NCI-H146 (cell line): ENCODE data around the gene BTBD9.

Experiments used
- DNase-seq: peaks from one replicate; lab custom pipeline; 2025; lab: John Stamatoyannopoulos, UW

The BTBD9 gene

GRCh38 chr6:38194589-38194988 lies 445.1 kb downstream of the BTBD9 start:
- DNase-seq = no peak

- DNase-seq = no peak
These were observed 445.5 kb downstream of the BTBD9 start for GRCh38 chr6:38194282-38194572.

- peak; percentile 99 for DNase-seq
These were observed 446.0 kb downstream of the BTBD9 start for GRCh38 chr6:38193481-38194281.

DNA sequence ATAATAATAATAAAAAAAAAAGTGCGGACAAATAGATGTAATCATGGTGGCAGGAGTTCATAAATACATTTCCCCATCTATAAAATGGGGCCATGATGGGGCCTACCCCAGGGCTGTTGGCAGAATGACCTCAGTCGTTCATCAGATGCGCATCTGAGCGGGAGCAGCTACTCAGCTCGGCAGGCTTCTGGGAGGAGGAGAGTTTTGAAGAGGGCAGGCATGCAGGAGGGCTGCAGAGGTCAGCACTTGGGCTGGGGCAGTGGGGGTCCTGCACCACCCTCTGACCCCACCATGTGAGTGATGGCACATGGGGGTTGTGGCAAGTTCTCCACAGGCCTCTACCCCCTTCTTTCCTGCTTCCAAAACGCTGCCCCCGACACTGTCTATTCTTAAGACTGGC lies 446.7 kb downstream of the BTBD9 start:
- peak; percentile 33 for DNase-seq

GRCh38 chr6:38192487-38192886 lies 447.2 kb downstream of the BTBD9 start:
- peak; percentile 76 for DNase-seq

DNA sequence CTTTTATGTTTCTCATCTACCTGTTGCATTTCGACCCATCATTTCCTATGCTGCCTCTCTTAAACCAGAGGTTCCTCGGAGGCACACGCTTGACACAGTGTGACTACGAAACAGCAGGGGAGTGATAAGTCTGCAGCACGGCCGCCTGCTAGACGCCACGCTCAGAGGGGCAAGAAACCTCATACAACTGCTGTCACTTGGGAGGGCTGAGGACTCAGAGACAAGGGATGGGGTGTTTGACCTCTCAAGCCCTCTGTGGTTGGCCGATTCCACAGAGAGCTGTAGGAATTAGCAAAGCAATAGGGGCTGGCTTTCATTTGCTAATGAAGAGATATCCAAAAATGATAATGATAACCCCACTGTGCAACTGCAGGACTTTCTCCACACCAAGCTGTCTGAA lies 447.7 kb downstream of the BTBD9 start:
- peak; percentile 72 for DNase-seq

- DNase-seq = no peak
These were observed 448.3 kb downstream of the BTBD9 start for GRCh38 chr6:38191418-38191817.

- DNase-seq = no peak
These were observed 450.9 kb downstream of the BTBD9 start for GRCh38 chr6:38188677-38189335.

GRCh38 chr6:38187811-38188590 lies 451.7 kb downstream of the BTBD9 start:
- DNase-seq = no peak

- no peak for DNase-seq
These were observed 452.4 kb downstream of the BTBD9 start for GRCh38 chr6:38187325-38187724.

DNA sequence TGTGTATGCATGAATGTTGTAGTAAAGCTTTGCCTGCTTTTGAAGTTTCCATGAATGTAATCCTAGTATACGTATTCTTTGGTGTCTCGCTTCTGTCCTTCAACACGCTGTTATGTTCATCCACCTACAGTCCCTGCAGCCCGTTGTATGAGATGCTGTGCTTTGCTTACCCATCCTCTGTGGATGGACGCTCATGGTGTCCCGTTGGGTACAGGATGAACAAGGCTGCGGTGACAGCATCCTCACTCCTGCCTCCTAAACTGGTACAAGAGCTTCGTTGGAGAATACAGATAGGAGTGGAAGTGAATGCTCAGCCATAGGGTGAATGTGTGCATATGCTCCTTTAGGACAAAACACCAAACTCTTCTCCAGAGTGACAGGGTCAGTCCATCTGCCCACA lies 454.0 kb downstream of the BTBD9 start:
- DNase-seq = no peak

DNA sequence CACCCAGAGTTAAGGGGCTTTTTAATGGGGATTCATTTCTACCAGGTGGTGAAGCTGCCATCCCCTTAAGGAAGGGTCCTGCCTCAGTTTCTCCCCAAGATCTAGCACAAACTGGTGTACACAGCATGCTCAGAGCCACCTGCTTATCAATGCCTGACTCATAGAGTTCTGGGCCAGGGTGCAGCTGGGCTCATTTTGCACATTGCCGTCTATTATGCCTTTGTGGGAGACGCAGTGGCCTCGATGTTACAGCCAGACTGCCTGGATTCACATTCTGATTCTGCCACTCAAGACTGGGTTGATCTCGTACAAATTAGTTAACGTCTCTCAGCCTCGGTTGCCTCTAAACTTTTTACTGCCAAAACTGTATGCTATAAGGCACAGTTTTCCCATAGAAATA lies 454.5 kb downstream of the BTBD9 start:
- DNase-seq = no peak

DNA sequence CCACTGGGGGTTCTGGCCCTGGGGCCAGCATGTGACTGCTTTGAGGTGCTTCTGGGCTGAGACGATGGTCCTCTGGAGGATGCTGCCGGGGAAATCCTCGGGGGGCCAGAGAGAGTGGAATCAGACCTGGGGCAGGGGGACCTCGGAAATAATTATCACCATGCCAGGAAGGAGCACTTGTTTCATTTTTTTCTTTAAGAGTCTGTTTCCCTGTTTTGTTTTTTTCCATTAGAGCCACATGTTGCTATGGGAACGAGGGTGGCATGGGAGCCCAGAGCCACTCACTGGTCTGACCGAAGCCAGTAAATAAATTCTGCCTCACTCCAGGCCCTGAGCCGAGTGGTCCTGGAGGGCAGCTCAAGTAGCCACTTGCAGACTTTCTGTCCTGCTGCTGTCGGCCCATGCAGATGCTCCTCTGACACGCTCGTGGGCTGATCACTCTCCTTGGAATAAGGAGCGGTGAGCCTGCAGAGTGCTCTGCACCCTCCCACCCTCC lies 455.1 kb downstream of the BTBD9 start:
- no peak for DNase-seq

DNA sequence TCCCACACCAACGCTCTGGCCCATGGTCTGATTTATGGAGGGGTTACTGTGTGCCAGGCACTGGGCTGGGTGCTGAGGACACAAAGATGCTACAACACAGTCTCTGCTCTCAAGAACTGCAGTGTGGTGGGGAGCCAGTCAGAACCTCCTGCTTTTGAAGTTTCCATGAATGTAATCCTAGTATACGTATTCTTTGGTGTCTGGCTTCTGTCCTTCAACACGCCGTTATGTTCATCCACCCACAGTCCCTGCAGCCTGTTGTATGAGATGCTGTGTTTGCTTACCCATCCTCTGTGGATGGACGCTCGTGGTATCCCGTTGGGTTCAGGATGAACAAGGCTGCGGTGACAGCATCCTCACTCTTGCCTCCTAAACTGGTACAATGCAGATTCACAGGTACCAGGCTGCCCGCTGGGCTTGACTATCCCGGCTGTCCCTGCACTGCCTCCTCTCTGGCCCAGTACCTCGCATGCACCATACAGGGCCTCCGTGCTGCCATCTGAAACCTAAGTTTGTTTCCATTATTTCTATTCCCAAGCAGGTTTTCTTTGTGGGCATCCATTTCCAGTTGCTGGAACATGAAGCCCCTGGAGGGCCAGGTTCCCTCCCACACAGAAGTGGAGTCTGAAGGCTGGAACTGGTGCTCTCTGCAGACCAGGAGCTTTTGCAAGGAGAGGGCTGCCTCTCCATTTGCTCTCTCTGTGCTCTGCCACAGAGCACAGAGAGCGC lies 455.7 kb downstream of the BTBD9 start:
- DNase-seq = no peak

DNA sequence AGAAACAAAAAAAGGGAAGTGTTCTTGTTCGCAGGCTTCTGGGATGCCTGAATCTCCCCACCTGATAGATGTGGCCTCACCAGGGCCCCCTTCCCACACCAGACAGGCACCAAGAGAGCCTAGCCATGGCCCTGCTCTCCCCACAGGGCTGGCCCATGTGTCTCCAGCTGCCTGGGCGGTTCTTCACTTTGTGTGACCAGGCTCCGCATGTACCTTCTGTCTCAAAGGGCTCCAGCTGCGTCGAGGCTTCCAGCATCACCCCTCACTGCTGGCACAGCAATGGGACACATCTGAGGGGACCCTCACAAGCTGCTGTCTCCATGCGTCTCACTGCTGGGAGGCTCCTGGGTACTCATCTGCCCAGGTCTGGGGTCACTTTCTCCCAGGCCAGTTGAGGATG lies 457.3 kb downstream of the BTBD9 start:
- DNase-seq = no peak

DNA sequence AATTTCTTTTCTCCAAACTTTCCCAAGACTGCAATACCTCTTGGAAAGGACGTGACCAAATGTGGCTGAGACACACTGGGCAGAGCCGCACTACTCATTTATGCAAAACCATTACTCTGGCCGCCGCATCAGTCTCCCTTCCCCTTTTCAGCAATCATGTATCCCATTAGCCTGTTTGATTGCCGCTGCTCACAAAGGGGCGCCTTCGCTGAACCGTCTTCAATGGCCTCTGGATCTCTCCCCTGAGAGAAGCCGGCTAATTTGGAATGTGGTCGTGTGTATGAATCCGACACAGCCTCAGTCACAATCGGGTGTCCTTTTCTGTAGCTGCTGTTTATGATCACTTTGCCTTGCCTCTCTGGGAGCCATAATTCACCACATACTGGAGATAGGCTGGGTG lies 459.1 kb downstream of the BTBD9 start:
- DNase-seq = no peak

DNA sequence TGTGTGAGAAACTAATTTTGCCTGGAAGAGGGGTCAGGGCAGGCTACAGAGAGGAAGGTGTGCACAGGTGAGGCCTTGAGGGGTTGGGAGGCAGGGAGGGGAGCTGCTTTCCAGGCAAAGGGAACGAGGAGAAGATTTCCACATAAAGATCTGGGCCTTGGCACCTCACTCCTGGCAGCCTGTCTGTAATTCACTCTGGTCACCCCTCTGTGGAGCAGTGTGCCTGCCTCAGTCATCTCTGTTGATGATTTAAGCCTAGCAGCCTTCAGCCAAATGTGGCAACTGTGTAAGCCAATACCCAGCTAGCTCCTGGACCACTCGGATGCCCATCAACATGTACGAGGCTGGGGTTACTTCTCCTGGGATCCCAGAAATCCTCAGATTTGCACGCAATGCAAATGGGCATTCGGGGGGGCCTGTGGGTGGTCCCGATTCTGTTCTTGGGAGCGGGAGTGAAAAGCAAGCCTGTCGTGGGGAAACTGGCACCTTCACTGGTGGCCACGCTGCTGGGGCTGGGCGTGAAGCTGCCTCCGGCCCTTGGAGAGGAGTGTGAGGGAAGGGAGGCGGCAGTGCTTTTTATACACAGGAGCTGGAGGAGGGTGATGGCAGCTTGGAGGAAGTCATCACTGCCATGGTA lies 459.8 kb downstream of the BTBD9 start:
- no peak for DNase-seq

GRCh38 chr6:38179300-38179699 lies 460.4 kb downstream of the BTBD9 start:
- DNase-seq = no peak

DNA sequence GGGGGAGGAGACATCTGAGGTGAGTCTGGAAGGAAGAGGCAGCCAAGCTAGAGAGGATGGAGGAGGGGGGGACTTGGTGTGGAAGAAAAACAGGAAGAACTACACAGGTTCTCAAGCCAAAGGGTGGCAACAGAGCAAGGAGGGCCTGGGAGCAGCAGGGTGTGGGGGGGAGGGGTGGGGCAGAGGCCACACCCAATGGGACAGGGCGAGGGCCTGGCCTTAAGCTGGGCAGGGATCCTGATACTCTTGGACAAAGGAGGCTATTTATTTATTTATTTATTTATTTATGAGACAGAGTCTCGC lies 461.2 kb downstream of the BTBD9 start:
- no peak for DNase-seq

- DNase-seq = no peak
These were observed 461.7 kb downstream of the BTBD9 start for GRCh38 chr6:38177882-38178583.
